Measurements from ENCODE around the gene EIF4EBP3. TPM values are rescaled to one million over a fixed set of nuclear protein-coding genes. Genes with fewer than 3 reads are reported as not detected.

The EIF4EBP3 gene
- total and polyA plus RNA-seq, 2 donors (not counting 1 experiment from before 2014, with no cell fraction given) = 1.8 to 3.0 TPM

DNA sequence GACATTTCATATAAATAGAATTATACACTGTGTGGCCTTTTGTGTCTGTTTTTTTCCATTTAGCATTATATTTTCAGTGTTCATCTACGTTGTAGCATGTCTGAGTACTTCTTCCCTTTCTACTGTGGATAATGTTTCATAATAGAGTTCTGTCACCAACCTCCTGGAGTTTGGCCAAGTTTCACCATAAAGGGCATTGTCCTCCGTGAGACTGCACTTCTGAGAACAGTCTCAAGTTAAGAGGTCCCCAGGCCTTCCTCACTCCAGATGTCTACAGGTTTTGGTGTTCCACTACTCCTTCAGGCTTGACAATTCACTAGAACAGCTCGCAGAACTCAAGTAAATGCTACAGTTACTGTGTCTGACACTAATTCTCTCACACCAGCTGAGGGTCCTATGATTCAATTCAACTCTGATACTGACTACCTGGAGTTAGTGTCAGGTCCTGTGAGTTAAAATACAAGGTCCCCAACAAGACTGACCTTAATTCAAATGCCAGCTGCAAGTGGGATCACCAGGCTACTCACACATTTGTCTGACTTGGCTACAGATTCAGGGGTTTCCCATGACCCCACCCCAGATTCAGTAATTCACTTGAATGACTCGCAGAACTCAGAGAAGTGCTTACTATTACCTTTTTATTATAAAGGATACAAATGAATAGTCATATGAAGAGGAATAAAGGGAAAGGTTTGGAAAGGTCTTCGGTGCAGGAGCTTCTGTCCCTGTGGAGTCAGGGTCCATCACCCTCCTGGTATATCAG, 48.3 kb downstream of the EIF4EBP3 start:
- Histone ChIP-seq H2AFZ (ENCODE audit: low read length) (no peak overlapping the region), H3K4me3 (replicated peaks in 1 of 4; ENCODE audit: control extremely low read depth in 1 of 4, insufficient read depth in 1 of 4, low read depth in 3 of 4, low read length in 4 of 4) (no peak overlapping the region), H3K4me1 (ENCODE audit: control insufficient read depth, extremely low read depth, insufficient read depth, low read length) (peaks cover 4% of the 10 kb centered on the region), H4K20me1 (ENCODE audit: control insufficient read depth, extremely low read depth, insufficient read depth, low read length) (no peaks in the 10 kb centered on the region), H3K9ac (ENCODE audit: insufficient read depth, low read length) (no peak overlapping the region), H3K9me3 (ENCODE audit: control insufficient read depth, insufficient read depth, low read depth, low read length) (no peaks in the 10 kb centered on the region), H3K27me3 (ENCODE audit: control insufficient read depth, insufficient read depth, low read length) (peaks cover 2% of the 10 kb centered on the region), H3K79me2 (ENCODE audit: control insufficient read depth, insufficient read depth, low read length) (no peaks in the 10 kb centered on the region), H3K36me3 (ENCODE audit: control insufficient read depth, insufficient read depth, low read length) (no peaks in the 10 kb centered on the region), H3K4me2 (ENCODE audit: extremely low read depth, insufficient read depth, low read length) (no peak overlapping the region), H3K27ac (ENCODE audit: insufficient read depth, low read length) (no peak overlapping the region)
- DNase-seq (ENCODE audit: low read depth in 2 of 2) = no peak
- TF ChIP-seq, protein P1, sequence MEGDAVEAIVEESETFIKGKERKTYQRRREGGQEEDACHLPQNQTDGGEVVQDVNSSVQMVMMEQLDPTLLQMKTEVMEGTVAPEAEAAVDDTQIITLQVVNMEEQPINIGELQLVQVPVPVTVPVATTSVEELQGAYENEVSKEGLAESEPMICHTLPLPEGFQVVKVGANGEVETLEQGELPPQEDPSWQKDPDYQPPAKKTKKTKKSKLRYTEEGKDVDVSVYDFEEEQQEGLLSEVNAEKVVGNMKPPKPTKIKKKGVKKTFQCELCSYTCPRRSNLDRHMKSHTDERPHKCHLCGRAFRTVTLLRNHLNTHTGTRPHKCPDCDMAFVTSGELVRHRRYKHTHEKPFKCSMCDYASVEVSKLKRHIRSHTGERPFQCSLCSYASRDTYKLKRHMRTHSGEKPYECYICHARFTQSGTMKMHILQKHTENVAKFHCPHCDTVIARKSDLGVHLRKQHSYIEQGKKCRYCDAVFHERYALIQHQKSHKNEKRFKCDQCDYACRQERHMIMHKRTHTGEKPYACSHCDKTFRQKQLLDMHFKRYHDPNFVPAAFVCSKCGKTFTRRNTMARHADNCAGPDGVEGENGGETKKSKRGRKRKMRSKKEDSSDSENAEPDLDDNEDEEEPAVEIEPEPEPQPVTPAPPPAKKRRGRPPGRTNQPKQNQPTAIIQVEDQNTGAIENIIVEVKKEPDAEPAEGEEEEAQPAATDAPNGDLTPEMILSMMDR (conservative IDR thresholded peaks at IDR 0.05 in 1 of 2, IDR thresholded peaks at IDR 0.05 in 1 of 2; ENCODE audit: low read depth in 1 of 2, low read length in 2 of 2) = no peak
- TF ChIP-seq EZH2 (IDR thresholded peaks at IDR 0.05; ENCODE audit: low read length, missing control alignments) = no peak

DNA sequence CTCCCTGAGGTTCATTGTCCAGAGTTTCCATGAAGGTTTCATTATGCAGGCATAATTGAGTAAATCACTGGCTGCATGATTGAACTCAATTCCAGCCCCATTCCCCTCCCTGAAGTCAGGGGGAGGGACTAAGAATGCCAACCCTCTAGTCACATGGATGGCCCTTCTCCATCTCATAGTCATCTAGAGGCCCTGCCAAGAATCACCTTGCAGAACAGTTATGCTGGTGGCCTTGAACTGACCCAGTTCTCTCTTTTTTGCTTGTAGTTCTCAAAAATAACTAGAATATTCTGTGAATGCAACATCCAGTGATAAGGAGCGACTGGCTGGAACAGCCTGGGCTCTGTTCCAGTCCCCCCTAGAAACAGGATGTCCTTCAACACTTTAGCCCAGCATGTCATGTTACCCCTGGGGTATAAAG, 48.9 kb downstream of the EIF4EBP3 start:
- Histone ChIP-seq H3K79me2 (ENCODE audit: control insufficient read depth, insufficient read depth, low read length) (no peaks in the 10 kb centered on the region), H3K27ac (ENCODE audit: insufficient read depth, low read length) (no peak overlapping the region), H3K36me3 (ENCODE audit: control insufficient read depth, insufficient read depth, low read length) (no peaks in the 10 kb centered on the region), H3K4me3 (replicated peaks in 1 of 4; ENCODE audit: control extremely low read depth in 1 of 4, insufficient read depth in 1 of 4, low read depth in 3 of 4, low read length in 4 of 4) (no peak overlapping the region), H3K27me3 (ENCODE audit: control insufficient read depth, insufficient read depth, low read length) (peaks cover 2% of the 10 kb centered on the region), H3K9me3 (ENCODE audit: control insufficient read depth, insufficient read depth, low read depth, low read length) (no peaks in the 10 kb centered on the region), H3K9ac (ENCODE audit: insufficient read depth, low read length) (no peak overlapping the region), H2AFZ (ENCODE audit: low read length) (no peak overlapping the region), H3K4me1 (ENCODE audit: control insufficient read depth, extremely low read depth, insufficient read depth, low read length) (peaks cover 4% of the 10 kb centered on the region), H3K4me2 (ENCODE audit: extremely low read depth, insufficient read depth, low read length) (no peak overlapping the region), H4K20me1 (ENCODE audit: control insufficient read depth, extremely low read depth, insufficient read depth, low read length) (no peaks in the 10 kb centered on the region)
- peak in 1 of 2 donors; percentile 27 for DNase-seq (ENCODE audit: low read depth in 2 of 2)
- TF ChIP-seq EZH2 (IDR thresholded peaks at IDR 0.05; ENCODE audit: low read length, missing control alignments) = no peak
- TF ChIP-seq, protein P1 (conservative IDR thresholded peaks at IDR 0.05 in 1 of 2, IDR thresholded peaks at IDR 0.05 in 1 of 2; ENCODE audit: low read depth in 1 of 2, low read length in 2 of 2) = no peak

DNA sequence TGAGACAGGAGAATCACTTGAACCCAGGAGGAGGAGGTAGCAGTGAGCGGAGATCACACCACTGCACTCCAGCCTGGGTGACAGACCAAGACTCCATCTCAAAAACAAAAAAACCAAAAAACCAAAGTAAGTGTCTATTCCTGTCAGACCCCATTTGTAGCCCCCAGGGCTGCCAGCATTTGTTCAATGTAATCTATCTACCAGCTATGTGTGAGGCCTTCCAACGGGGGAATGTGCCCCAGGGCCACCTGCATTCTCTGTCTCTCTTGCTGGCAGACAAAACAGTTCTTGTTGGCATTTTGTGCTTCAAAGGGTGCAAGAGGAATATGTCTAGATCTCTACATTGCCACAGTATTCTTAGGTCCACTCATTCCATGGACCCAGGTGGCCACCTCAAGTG, 51.4 kb downstream of the EIF4EBP3 start:
- no peak overlapping the region for H3K9ac ChIP-seq (ENCODE audit: insufficient read depth, low read length)
- no peaks in the 10 kb centered on the region for H3K4me1 ChIP-seq (ENCODE audit: control insufficient read depth, extremely low read depth, insufficient read depth, low read length)
- H3K27ac ChIP-seq (ENCODE audit: insufficient read depth, low read length) = no peak overlapping the region
- no peaks in the 10 kb centered on the region for H3K36me3 ChIP-seq (ENCODE audit: control insufficient read depth, insufficient read depth, low read length)
- no peak overlapping the region for H2AFZ ChIP-seq (ENCODE audit: low read length)
- H3K4me2 ChIP-seq (ENCODE audit: extremely low read depth, insufficient read depth, low read length) = no peak overlapping the region
- peaks cover 2% of the 10 kb centered on the region for H3K27me3 ChIP-seq (ENCODE audit: control insufficient read depth, insufficient read depth, low read length)
- no peak overlapping the region for H3K4me3 ChIP-seq (replicated peaks in 1 of 4; ENCODE audit: control extremely low read depth in 1 of 4, insufficient read depth in 1 of 4, low read depth in 3 of 4, low read length in 4 of 4)
- no peaks in the 10 kb centered on the region for H4K20me1 ChIP-seq (ENCODE audit: control insufficient read depth, extremely low read depth, insufficient read depth, low read length)
- no peaks in the 10 kb centered on the region for H3K9me3 ChIP-seq (ENCODE audit: control insufficient read depth, insufficient read depth, low read depth, low read length)
- no peak for TF ChIP-seq EZH2 (IDR thresholded peaks at IDR 0.05; ENCODE audit: low read length, missing control alignments)
- TF ChIP-seq, protein P1 (conservative IDR thresholded peaks at IDR 0.05 in 1 of 2, IDR thresholded peaks at IDR 0.05 in 1 of 2; ENCODE audit: low read depth in 1 of 2, low read length in 2 of 2) = no peak
- DNase-seq (ENCODE audit: low read depth in 2 of 2) = no peak
- H3K79me2 ChIP-seq (ENCODE audit: control insufficient read depth, insufficient read depth, low read length) = no peaks in the 10 kb centered on the region

Other genes with a start within 250 kb of the EIF4EBP3 start
- 34.4 and 35.5 TPM in 2 replicates for gene PFDN1, start 244.6 kb upstream of the EIF4EBP3 start, total RNA-seq
- gene PFDN1, start 244.6 kb upstream of the EIF4EBP3 start, polyA plus RNA-seq = 125 and 140 TPM in 2 replicates
- 1.8 TPM in 2 replicates for gene HBEGF, start 201.1 kb upstream of the EIF4EBP3 start, total RNA-seq
- gene HBEGF, start 201.1 kb upstream of the EIF4EBP3 start, polyA plus RNA-seq = 8.7 and 10.3 TPM in 2 replicates
- gene SLC4A9, start 187.5 kb upstream of the EIF4EBP3 start, total RNA-seq = not detected in 2 replicates
- gene SLC4A9, start 187.5 kb upstream of the EIF4EBP3 start, polyA plus RNA-seq = not detected in 2 replicates
- gene ANKHD1, start 145.8 kb upstream of the EIF4EBP3 start, total RNA-seq = 56.8 and 74.5 TPM in 2 replicates
- 45.4 and 45.7 TPM in 2 replicates for gene ANKHD1, start 145.8 kb upstream of the EIF4EBP3 start, polyA plus RNA-seq
- 28.0 and 39.1 TPM in 2 replicates for gene SRA1, start 9.8 kb downstream of the EIF4EBP3 start, total RNA-seq
- 55.5 and 72.3 TPM in 2 replicates for gene SRA1, start 9.8 kb downstream of the EIF4EBP3 start, polyA plus RNA-seq
- 18.0 and 19.8 TPM in 2 replicates for gene APBB3, start 16.9 kb downstream of the EIF4EBP3 start, total RNA-seq
- gene APBB3, start 16.9 kb downstream of the EIF4EBP3 start, polyA plus RNA-seq = 8.7 and 11.7 TPM in 2 replicates
- gene SLC35A4, start 17.2 kb downstream of the EIF4EBP3 start, total RNA-seq = 9.0 and 21.5 TPM in 2 replicates
- gene SLC35A4, start 17.2 kb downstream of the EIF4EBP3 start, polyA plus RNA-seq = 79.2 and 111 TPM in 2 replicates
- gene CD14, start 85.5 kb downstream of the EIF4EBP3 start, total RNA-seq = 4.1 and 10.9 TPM in 2 replicates
- gene CD14, start 85.5 kb downstream of the EIF4EBP3 start, polyA plus RNA-seq = 0.32 and 0.45 TPM in 2 replicates
- 13.6 and 18.0 TPM in 2 replicates for gene TMCO6, start 91.8 kb downstream of the EIF4EBP3 start, total RNA-seq
- 6.6 and 7.6 TPM in 2 replicates for gene TMCO6, start 91.8 kb downstream of the EIF4EBP3 start, polyA plus RNA-seq
- 39.8 and 64.9 TPM in 2 replicates for gene NDUFA2, start 100.0 kb downstream of the EIF4EBP3 start, total RNA-seq
- gene NDUFA2, start 100.0 kb downstream of the EIF4EBP3 start, polyA plus RNA-seq = 57.9 and 65.9 TPM in 2 replicates
- gene IK, start 100.2 kb downstream of the EIF4EBP3 start, total RNA-seq = 96.6 and 96.9 TPM in 2 replicates
- gene IK, start 100.2 kb downstream of the EIF4EBP3 start, polyA plus RNA-seq = 155 and 170 TPM in 2 replicates
- gene WDR55, start 117.2 kb downstream of the EIF4EBP3 start, total RNA-seq = 25.2 and 28.4 TPM in 2 replicates
- gene WDR55, start 117.2 kb downstream of the EIF4EBP3 start, polyA plus RNA-seq = 18.8 and 22.1 TPM in 2 replicates
- gene DND1, start 125.9 kb downstream of the EIF4EBP3 start, total RNA-seq = under 0.01 and 0.33 TPM in 2 replicates
- 0.15 and 0.21 TPM in 2 replicates for gene DND1, start 125.9 kb downstream of the EIF4EBP3 start, polyA plus RNA-seq
- 51.9 and 53.2 TPM in 2 replicates for gene HARS1, start 143.7 kb downstream of the EIF4EBP3 start, total RNA-seq
- gene HARS1, start 143.7 kb downstream of the EIF4EBP3 start, polyA plus RNA-seq = 85.8 and 110 TPM in 2 replicates
- 26.2 and 30.1 TPM in 2 replicates for gene HARS2, start 143.8 kb downstream of the EIF4EBP3 start, total RNA-seq
- gene HARS2, start 143.8 kb downstream of the EIF4EBP3 start, polyA plus RNA-seq = 27.1 and 27.8 TPM in 2 replicates
- gene ZMAT2, start 152.8 kb downstream of the EIF4EBP3 start, total RNA-seq = 69.4 and 77.0 TPM in 2 replicates
- gene ZMAT2, start 152.8 kb downstream of the EIF4EBP3 start, polyA plus RNA-seq = 85.5 and 85.6 TPM in 2 replicates
- gene PCDHA1, start 238.5 kb downstream of the EIF4EBP3 start, total RNA-seq = under 0.01 TPM in 2 replicates
- 0.05 and 0.12 TPM in 2 replicates for gene PCDHA1, start 238.5 kb downstream of the EIF4EBP3 start, polyA plus RNA-seq
- gene PCDHA2, start 247.2 kb downstream of the EIF4EBP3 start, total RNA-seq = under 0.01 and 0.33 TPM in 2 replicates
- 0.10 TPM in 1 of 2 replicates, not detected in the other for gene PCDHA2, start 247.2 kb downstream of the EIF4EBP3 start, polyA plus RNA-seq

Data from fibroblast of lung (primary cell).